Measurements from ENCODE around the gene TRIO.

TRIO gene

DNA sequence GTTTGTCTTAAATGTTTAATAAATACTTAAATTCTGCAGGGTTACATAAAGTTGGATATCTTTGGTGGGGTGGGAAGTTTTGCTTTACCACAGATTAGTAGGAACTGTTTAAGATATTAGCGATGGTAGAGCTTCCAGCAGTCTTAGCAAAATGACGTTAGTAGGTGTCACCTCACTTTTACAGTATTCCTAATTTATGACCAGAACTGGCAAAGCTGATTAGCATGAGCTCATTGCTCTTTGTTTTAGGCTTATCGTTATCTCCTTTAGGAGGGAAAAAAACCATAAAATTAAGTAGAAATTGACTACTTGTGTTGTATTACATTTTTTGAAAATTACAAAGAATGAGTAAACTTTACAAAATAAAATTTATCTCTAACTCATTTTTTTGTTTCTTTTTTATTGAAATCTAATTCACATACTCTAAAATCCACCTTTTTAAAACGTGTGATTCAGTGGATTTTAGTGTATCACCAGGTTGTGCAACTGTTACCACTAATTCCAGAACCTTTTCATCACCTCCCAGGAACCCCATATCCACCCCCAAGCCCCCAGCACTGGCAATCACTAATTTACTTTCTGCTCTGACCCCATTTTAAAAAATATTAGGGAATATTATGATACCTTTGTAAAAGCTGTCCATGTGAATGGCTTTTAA, 129.5 kb downstream of the TRIO start (continued):
- TF ChIP-seq ZNF404 (tag by site-specific recombination; IDR thresholded peaks at IDR 0.05) = no peak
- TF ChIP-seq PRDM1 (tag by site-specific recombination; IDR thresholded peaks at IDR 0.05) = peak; percentile 28; the same call in 1 of the 2 replicates
- TF ChIP-seq ZNF248 (tag by site-specific recombination; IDR thresholded peaks at IDR 0.05) = no peak
- no peak; the same call in 1 of the 2 replicates for TF ChIP-seq ZNF10 (tag by site-specific recombination; IDR thresholded peaks at IDR 0.05)
- TF ChIP-seq MEIS1 (CRISPR knock-in tag; IDR thresholded peaks at IDR 0.05; ENCODE audit: borderline replicate concordance) = no peak
- no peak for TF ChIP-seq ZNF792 (tag by site-specific recombination; IDR thresholded peaks at IDR 0.05)
- TF ChIP-seq ZNF223 (tag by site-specific recombination; IDR thresholded peaks at IDR 0.05) = no peak
- TF ChIP-seq, protein P1, sequence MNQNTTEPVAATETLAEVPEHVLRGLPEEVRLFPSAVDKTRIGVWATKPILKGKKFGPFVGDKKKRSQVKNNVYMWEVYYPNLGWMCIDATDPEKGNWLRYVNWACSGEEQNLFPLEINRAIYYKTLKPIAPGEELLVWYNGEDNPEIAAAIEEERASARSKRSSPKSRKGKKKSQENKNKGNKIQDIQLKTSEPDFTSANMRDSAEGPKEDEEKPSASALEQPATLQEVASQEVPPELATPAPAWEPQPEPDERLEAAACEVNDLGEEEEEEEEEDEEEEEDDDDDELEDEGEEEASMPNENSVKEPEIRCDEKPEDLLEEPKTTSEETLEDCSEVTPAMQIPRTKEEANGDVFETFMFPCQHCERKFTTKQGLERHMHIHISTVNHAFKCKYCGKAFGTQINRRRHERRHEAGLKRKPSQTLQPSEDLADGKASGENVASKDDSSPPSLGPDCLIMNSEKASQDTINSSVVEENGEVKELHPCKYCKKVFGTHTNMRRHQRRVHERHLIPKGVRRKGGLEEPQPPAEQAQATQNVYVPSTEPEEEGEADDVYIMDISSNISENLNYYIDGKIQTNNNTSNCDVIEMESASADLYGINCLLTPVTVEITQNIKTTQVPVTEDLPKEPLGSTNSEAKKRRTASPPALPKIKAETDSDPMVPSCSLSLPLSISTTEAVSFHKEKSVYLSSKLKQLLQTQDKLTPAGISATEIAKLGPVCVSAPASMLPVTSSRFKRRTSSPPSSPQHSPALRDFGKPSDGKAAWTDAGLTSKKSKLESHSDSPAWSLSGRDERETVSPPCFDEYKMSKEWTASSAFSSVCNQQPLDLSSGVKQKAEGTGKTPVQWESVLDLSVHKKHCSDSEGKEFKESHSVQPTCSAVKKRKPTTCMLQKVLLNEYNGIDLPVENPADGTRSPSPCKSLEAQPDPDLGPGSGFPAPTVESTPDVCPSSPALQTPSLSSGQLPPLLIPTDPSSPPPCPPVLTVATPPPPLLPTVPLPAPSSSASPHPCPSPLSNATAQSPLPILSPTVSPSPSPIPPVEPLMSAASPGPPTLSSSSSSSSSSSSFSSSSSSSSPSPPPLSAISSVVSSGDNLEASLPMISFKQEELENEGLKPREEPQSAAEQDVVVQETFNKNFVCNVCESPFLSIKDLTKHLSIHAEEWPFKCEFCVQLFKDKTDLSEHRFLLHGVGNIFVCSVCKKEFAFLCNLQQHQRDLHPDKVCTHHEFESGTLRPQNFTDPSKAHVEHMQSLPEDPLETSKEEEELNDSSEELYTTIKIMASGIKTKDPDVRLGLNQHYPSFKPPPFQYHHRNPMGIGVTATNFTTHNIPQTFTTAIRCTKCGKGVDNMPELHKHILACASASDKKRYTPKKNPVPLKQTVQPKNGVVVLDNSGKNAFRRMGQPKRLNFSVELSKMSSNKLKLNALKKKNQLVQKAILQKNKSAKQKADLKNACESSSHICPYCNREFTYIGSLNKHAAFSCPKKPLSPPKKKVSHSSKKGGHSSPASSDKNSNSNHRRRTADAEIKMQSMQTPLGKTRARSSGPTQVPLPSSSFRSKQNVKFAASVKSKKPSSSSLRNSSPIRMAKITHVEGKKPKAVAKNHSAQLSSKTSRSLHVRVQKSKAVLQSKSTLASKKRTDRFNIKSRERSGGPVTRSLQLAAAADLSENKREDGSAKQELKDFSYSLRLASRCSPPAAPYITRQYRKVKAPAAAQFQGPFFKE (tag by site-specific recombination; IDR thresholded peaks at IDR 0.05; ENCODE audit: borderline replicate concordance) = no peak
- TF ChIP-seq ZNF830 (tag by site-specific recombination; IDR thresholded peaks at IDR 0.05; ENCODE audit: low read depth) = no peak
- no peak for TF ChIP-seq ZNF571 (tag by site-specific recombination; IDR thresholded peaks at IDR 0.05)
- no peak for TF ChIP-seq ZNF221 (tag by site-specific recombination; IDR thresholded peaks at IDR 0.05; ENCODE audit: borderline replicate concordance)
- TF ChIP-seq ZNF433 (tag by site-specific recombination; IDR thresholded peaks at IDR 0.05; ENCODE audit: low read depth) = no peak
- TF ChIP-seq ZNF175 (tag by site-specific recombination; IDR thresholded peaks at IDR 0.05) = no peak
- no peak for TF ChIP-seq ZNF514 (tag by site-specific recombination; IDR thresholded peaks at IDR 0.05)
- TF ChIP-seq ZFP41 (tag by site-specific recombination; IDR thresholded peaks at IDR 0.05; ENCODE audit: borderline replicate concordance) = no peak
- no peak for TF ChIP-seq RBAK (tag by site-specific recombination; IDR thresholded peaks at IDR 0.05)
- no peak for TF ChIP-seq ZNF214 (tag by site-specific recombination; IDR thresholded peaks at IDR 0.05; ENCODE audit: borderline replicate concordance)
- TF ChIP-seq, protein P2, sequence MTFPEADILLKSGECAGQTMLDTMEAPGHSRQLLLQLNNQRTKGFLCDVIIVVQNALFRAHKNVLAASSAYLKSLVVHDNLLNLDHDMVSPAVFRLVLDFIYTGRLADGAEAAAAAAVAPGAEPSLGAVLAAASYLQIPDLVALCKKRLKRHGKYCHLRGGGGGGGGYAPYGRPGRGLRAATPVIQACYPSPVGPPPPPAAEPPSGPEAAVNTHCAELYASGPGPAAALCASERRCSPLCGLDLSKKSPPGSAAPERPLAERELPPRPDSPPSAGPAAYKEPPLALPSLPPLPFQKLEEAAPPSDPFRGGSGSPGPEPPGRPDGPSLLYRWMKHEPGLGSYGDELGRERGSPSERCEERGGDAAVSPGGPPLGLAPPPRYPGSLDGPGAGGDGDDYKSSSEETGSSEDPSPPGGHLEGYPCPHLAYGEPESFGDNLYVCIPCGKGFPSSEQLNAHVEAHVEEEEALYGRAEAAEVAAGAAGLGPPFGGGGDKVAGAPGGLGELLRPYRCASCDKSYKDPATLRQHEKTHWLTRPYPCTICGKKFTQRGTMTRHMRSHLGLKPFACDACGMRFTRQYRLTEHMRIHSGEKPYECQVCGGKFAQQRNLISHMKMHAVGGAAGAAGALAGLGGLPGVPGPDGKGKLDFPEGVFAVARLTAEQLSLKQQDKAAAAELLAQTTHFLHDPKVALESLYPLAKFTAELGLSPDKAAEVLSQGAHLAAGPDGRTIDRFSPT (tag by site-specific recombination; IDR thresholded peaks at IDR 0.05) = peak; percentile 95
- no peak for TF ChIP-seq ZNF292 (tag by site-specific recombination; IDR thresholded peaks at IDR 0.05; ENCODE audit: borderline replicate concordance, low read depth)
- TF ChIP-seq, protein P3, sequence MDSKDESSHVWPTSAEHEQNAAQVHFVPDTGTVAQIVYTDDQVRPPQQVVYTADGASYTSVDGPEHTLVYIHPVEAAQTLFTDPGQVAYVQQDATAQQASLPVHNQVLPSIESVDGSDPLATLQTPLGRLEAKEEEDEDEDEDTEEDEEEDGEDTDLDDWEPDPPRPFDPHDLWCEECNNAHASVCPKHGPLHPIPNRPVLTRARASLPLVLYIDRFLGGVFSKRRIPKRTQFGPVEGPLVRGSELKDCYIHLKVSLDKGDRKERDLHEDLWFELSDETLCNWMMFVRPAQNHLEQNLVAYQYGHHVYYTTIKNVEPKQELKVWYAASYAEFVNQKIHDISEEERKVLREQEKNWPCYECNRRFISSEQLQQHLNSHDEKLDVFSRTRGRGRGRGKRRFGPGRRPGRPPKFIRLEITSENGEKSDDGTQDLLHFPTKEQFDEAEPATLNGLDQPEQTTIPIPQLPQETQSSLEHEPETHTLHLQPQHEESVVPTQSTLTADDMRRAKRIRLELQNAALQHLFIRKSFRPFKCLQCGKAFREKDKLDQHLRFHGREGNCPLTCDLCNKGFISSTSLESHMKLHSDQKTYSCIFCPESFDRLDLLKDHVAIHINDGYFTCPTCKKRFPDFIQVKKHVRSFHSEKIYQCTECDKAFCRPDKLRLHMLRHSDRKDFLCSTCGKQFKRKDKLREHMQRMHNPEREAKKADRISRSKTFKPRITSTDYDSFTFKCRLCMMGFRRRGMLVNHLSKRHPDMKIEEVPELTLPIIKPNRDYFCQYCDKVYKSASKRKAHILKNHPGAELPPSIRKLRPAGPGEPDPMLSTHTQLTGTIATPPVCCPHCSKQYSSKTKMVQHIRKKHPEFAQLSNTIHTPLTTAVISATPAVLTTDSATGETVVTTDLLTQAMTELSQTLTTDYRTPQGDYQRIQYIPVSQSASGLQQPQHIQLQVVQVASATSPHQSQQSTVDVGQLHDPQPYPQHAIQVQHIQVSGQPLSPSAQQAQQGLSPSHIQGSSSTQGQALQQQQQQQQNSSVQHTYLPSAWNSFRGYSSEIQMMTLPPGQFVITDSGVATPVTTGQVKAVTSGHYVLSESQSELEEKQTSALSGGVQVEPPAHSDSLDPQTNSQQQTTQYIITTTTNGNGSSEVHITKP (tag by site-specific recombination; IDR thresholded peaks at IDR 0.05) = peak; percentile 22; the same call in 1 of the 2 replicates
- no peak for TF ChIP-seq ZNF155 (tag by site-specific recombination; IDR thresholded peaks at IDR 0.05)
- TF ChIP-seq ZBTB20 (tag by site-specific recombination; IDR thresholded peaks at IDR 0.05) = no peak
- TF ChIP-seq, protein P4, sequence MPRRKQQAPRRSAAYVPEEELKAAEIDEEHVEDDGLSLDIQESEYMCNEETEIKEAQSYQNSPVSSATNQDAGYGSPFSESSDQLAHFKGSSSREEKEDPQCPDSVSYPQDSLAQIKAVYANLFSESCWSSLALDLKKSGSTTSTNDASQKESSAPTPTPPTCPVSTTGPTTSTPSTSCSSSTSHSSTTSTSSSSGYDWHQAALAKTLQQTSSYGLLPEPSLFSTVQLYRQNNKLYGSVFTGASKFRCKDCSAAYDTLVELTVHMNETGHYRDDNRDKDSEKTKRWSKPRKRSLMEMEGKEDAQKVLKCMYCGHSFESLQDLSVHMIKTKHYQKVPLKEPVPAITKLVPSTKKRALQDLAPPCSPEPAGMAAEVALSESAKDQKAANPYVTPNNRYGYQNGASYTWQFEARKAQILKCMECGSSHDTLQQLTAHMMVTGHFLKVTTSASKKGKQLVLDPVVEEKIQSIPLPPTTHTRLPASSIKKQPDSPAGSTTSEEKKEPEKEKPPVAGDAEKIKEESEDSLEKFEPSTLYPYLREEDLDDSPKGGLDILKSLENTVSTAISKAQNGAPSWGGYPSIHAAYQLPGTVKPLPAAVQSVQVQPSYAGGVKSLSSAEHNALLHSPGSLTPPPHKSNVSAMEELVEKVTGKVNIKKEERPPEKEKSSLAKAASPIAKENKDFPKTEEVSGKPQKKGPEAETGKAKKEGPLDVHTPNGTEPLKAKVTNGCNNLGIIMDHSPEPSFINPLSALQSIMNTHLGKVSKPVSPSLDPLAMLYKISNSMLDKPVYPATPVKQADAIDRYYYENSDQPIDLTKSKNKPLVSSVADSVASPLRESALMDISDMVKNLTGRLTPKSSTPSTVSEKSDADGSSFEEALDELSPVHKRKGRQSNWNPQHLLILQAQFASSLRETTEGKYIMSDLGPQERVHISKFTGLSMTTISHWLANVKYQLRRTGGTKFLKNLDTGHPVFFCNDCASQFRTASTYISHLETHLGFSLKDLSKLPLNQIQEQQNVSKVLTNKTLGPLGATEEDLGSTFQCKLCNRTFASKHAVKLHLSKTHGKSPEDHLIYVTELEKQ (tag by site-specific recombination; IDR thresholded peaks at IDR 0.05; ENCODE audit: borderline replicate concordance) = peak; percentile 84
- TF ChIP-seq ZNF114 (tag by site-specific recombination; IDR thresholded peaks at IDR 0.05) = no peak
